CD8-positive, alpha-beta memory T cell (primary cell): ENCODE measurements around the gene SPTBN4. TPM values are rescaled to one million over a fixed set of nuclear protein-coding genes. Genes with fewer than 3 reads are reported as not detected.
"Not testable (repeated sequence)": the region's sequence is repeated elsewhere in the genome, so short reads cannot be mapped to it uniquely, and the experiment has no call there.

ENCODE experiments used
- CTCF ChIA-PET: fragments of 350-600 bp; sonication (Branson Sonifier 250); formaldehyde crosslinking; loops from one replicate; lab custom pipeline; 2021; ENCODE audit warnings: antibody characterized with exemption; lab: Charles Lee
- POLR2A ChIA-PET: fragments of 350-600 bp; sonication (Branson Sonifier 250); formaldehyde crosslinking; loops from one replicate; lab custom pipeline; 2021; ENCODE audit warnings: antibody characterized with exemption; lab: Charles Lee
- DNase-seq, 5 donors: peaks; one replicate each; pipeline versions ENCODE4 v3.0.0 to v3.0.0-alpha.2; 2020 to 2022; ENCODE audit warnings: mixed read lengths in 1 of 5
- H3K27ac ChIP-seq: one replicate; pipeline ENCODE4 v1.7.0; 2013; ENCODE audit warnings: low read depth, mild to moderate bottlenecking, low read length, moderate library complexity
- H3K27me3 ChIP-seq: 2 replicates; pipeline ENCODE4 v1.7.0; 2013; ENCODE audit warnings: low read length, mild to moderate bottlenecking; ENCODE audit not compliant: insufficient read depth, poor library complexity, severe bottlenecking
- H3K36me3 ChIP-seq: 2 replicates; pipeline ENCODE4 v1.7.0; 2013; ENCODE audit warnings: mild to moderate bottlenecking, low read length, moderate library complexity; ENCODE audit not compliant: insufficient read depth
- H3K4me1 ChIP-seq: 2 replicates; pipeline ENCODE4 v1.7.0; 2013; ENCODE audit warnings: mild to moderate bottlenecking, low read length, moderate library complexity; ENCODE audit not compliant: insufficient read depth
- H3K4me3 ChIP-seq: 2 replicates; pipeline ENCODE4 v1.7.0; 2013; ENCODE audit warnings: mild to moderate bottlenecking, low read length
- H3K9me3 ChIP-seq: 2 replicates; pipeline ENCODE4 v1.7.0; 2013; ENCODE audit warnings: mild to moderate bottlenecking, low read length
- H3K27ac Mint-ChIP-seq, 8 donors: one replicate each; pipeline ENCODE4 v1.8.0; 2020 to 2021; ENCODE audit warnings: mixed read lengths in 8 of 8, mild to moderate bottlenecking in 6 of 8, inconsistent platforms in 3 of 8, moderate library complexity in 3 of 8
- H3K27me3 Mint-ChIP-seq, 2 donors: one replicate each; pipeline ENCODE4 v1.8.0; 2020 to 2021; ENCODE audit warnings: mixed read lengths in 2 of 2, mild to moderate bottlenecking in 1 of 2, moderate library complexity in 1 of 2
- H3K36me3 Mint-ChIP-seq, 3 donors: one replicate each; pipeline ENCODE4 v1.8.0; 2020 to 2021; ENCODE audit warnings: mixed read lengths in 3 of 3, inconsistent platforms in 1 of 3, mild to moderate bottlenecking in 1 of 3
- H3K4me1 Mint-ChIP-seq, 3 donors: one replicate each; pipeline ENCODE4 v1.8.0; 2020 to 2021; ENCODE audit warnings: mixed read lengths in 3 of 3, inconsistent platforms in 1 of 3, mild to moderate bottlenecking in 1 of 3
- H3K4me3 Mint-ChIP-seq, 7 donors: one replicate each; pipeline ENCODE4 v1.8.0; 2020 to 2021; ENCODE audit warnings: mixed read lengths in 7 of 7, mild to moderate bottlenecking in 6 of 7, moderate library complexity in 4 of 7, inconsistent platforms in 2 of 7
- H3K9me3 Mint-ChIP-seq, 5 donors: one replicate each; pipeline ENCODE4 v1.8.0; 2020 to 2022; ENCODE audit warnings: mixed read lengths in 5 of 5, mild to moderate bottlenecking in 3 of 5, moderate library complexity in 2 of 5, inconsistent platforms in 1 of 5
- polyA plus RNA-seq: library from polyadenylated mRNA; unstranded; fragments of 300-500 nt; fragmentation: Illumina TruSeq; gene quantifications from one replicate; pipeline ENCODE4 v1.2.3, GENCODE V29; 2021
- total RNA-seq, 2 experiments: library from RNA; stranded (reverse); gene quantifications; one replicate each; pipeline ENCODE4 v1.2.3, GENCODE V29; 2021

Gene SPTBN4
- total and polyA plus RNA-seq, 3 experiments from 2014 or later = 0.49 to 1.2 TPM; not detected in 1

GRCh38 chr19:40556953-40557530 is 90.2 kb downstream of the SPTBN4 start:
- Histone ChIP-seq H3K36me3 (no peaks in the 10 kb centered on the region), H3K4me3 (no peak overlapping the region), H3K4me1 (no peaks in the 10 kb centered on the region), H3K27ac (no peak overlapping the region), H3K27me3 (peaks cover 25% of the 10 kb centered on the region), H3K9me3 (no peaks in the 10 kb centered on the region)
- no peak overlapping the region for H3K27ac Mint-ChIP-seq
- peaks cover 31 to 56% of the 10 kb centered on the region in 2 donors for H3K27me3 Mint-ChIP-seq
- POLR2A ChIA-PET = no interaction called here
- no peak overlapping the region for H3K4me3 Mint-ChIP-seq
- no peak for DNase-seq
- CTCF ChIA-PET = interaction anchor here (1.0 kb wide), 1 partner anchor 41 kb away, joined by 4 read pairs; no protein-coding TSS in a partner anchor
- no peaks in the 10 kb centered on the region for H3K9me3 Mint-ChIP-seq
- peaks cover 0 to 2% (median 0%) of the 10 kb centered on the region in 3 donors for H3K4me1 Mint-ChIP-seq
- peaks cover 0 to 11% (median 1%) of the 10 kb centered on the region in 3 donors for H3K36me3 Mint-ChIP-seq

- no peaks in the 10 kb centered on the region for H3K4me1 ChIP-seq
- Mint-ChIP-seq H3K27ac (no peak overlapping the region), H3K9me3 (no peaks in the 10 kb centered on the region), H3K36me3 (peaks cover 0 to 5% (median 1%) of the 10 kb centered on the region in 3 donors), H3K4me3 (no peak overlapping the region), H3K4me1 (peaks cover 0 to 2% (median 0%) of the 10 kb centered on the region in 3 donors), H3K27me3 (peaks cover 35 to 43% of the 10 kb centered on the region in 2 donors)
- H3K9me3 ChIP-seq = no peaks in the 10 kb centered on the region
- POLR2A ChIA-PET = no interaction called here
- no peak for DNase-seq
- no peaks in the 10 kb centered on the region for H3K36me3 ChIP-seq
- CTCF ChIA-PET = no interaction called here
- no peak overlapping the region for H3K27ac ChIP-seq
- H3K4me3 ChIP-seq = no peak overlapping the region
- H3K27me3 ChIP-seq = peaks cover 14% of the 10 kb centered on the region
These were observed 92.6 kb downstream of the SPTBN4 start for GRCh38 chr19:40559394-40559793.

- Histone ChIP-seq H3K4me3 (no peak overlapping the region), H3K27me3 (peaks cover 8% of the 10 kb centered on the region), H3K36me3 (no peaks in the 10 kb centered on the region), H3K27ac (no peak overlapping the region), H3K4me1 (no peaks in the 10 kb centered on the region), H3K9me3 (no peaks in the 10 kb centered on the region)
- no peak for DNase-seq
- Mint-ChIP-seq H3K27ac (no peak overlapping the region), H3K9me3 (no peaks in the 10 kb centered on the region), H3K4me1 (peaks cover 0 to 2% (median 0%) of the 10 kb centered on the region in 3 donors), H3K27me3 (peaks cover 37 to 42% of the 10 kb centered on the region in 2 donors), H3K36me3 (peaks cover 0 to 5% (median 1%) of the 10 kb centered on the region in 3 donors), H3K4me3 (no peak overlapping the region)
- ChIA-PET CTCF (no interaction called here), POLR2A (no interaction called here)
These were observed 93.3 kb downstream of the SPTBN4 start for GRCh38 chr19:40560092-40560507.

- Mint-ChIP-seq H3K27me3 (peaks cover 47 to 51% of the 10 kb centered on the region in 2 donors), H3K4me1 (peaks cover 0 to 4% (median 0%) of the 10 kb centered on the region in 3 donors), H3K36me3 (peaks cover 0 to 5% (median 1%) of the 10 kb centered on the region in 3 donors), H3K27ac (peak overlapping the region in 1 of 8 donors; percentile 5), H3K9me3 (no peaks in the 10 kb centered on the region), H3K4me3 (no peak overlapping the region)
- Histone ChIP-seq H3K4me3 (no peak overlapping the region), H3K27ac (no peak overlapping the region), H3K9me3 (no peaks in the 10 kb centered on the region), H3K27me3 (peaks cover 15% of the 10 kb centered on the region), H3K4me1 (no peaks in the 10 kb centered on the region), H3K36me3 (no peaks in the 10 kb centered on the region)
- ChIA-PET POLR2A (no interaction called here), CTCF (no interaction called here)
- DNase-seq = no peak
These were observed 95.1 kb downstream of the SPTBN4 start for GRCh38 chr19:40561947-40562346.

- H3K36me3 Mint-ChIP-seq, H3K9me3 Mint-ChIP-seq, DNase-seq, H3K4me1 Mint-ChIP-seq, H3K9me3 ChIP-seq, H3K27ac Mint-ChIP-seq, POLR2A ChIA-PET, H3K4me3 ChIP-seq, H3K36me3 ChIP-seq, H3K4me1 ChIP-seq, H3K4me3 Mint-ChIP-seq, H3K27ac ChIP-seq, CTCF ChIA-PET: not testable (repeated sequence)
- peaks cover 45 to 51% of the 10 kb centered on the region in 2 donors for H3K27me3 Mint-ChIP-seq
- H3K27me3 ChIP-seq = peaks cover 24% of the 10 kb centered on the region
These were observed 97.7 kb downstream of the SPTBN4 start for GRCh38 chr19:40564535-40564934.

- Histone ChIP-seq H3K27me3 (peaks cover 24% of the 10 kb centered on the region), H3K9me3 (no peaks in the 10 kb centered on the region), H3K4me3 (no peak overlapping the region), H3K27ac (no peak overlapping the region), H3K36me3 (no peaks in the 10 kb centered on the region), H3K4me1 (peaks cover 8% of the 10 kb centered on the region)
- POLR2A ChIA-PET = no interaction called here
- H3K9me3 Mint-ChIP-seq = no peaks in the 10 kb centered on the region
- peaks cover 7 to 13% (median 11%) of the 10 kb centered on the region in 3 donors for H3K4me1 Mint-ChIP-seq
- peaks cover 40 to 50% of the 10 kb centered on the region in 2 donors for H3K27me3 Mint-ChIP-seq
- H3K4me3 Mint-ChIP-seq = no peak overlapping the region
- no peak for DNase-seq
- peaks cover 0 to 5% (median 1%) of the 10 kb centered on the region in 3 donors for H3K36me3 Mint-ChIP-seq
- CTCF ChIA-PET = no interaction called here
- H3K27ac Mint-ChIP-seq = no peak overlapping the region
These were observed 98.6 kb downstream of the SPTBN4 start for GRCh38 chr19:40565355-40565754.

GRCh38 chr19:40565910-40566495 is 99.2 kb downstream of the SPTBN4 start:
- Mint-ChIP-seq H3K9me3 (no peaks in the 10 kb centered on the region), H3K4me3 (peak overlapping the region in 2 of 7 donors; percentile 23 to 41), H3K36me3 (peaks cover 0 to 5% (median 1%) of the 10 kb centered on the region in 3 donors), H3K27me3 (peaks cover 36 to 50% of the 10 kb centered on the region in 2 donors), H3K27ac (no peak overlapping the region), H3K4me1 (peaks cover 12 to 19% (median 17%) of the 10 kb centered on the region in 3 donors)
- Histone ChIP-seq H3K36me3 (no peaks in the 10 kb centered on the region), H3K4me3 (no peak overlapping the region), H3K27ac (no peak overlapping the region), H3K4me1 (peaks cover 9% of the 10 kb centered on the region), H3K27me3 (peaks cover 20% of the 10 kb centered on the region), H3K9me3 (no peaks in the 10 kb centered on the region)
- POLR2A ChIA-PET = no interaction called here
- CTCF ChIA-PET = no interaction called here
- DNase-seq = no peak

- H3K4me3 Mint-ChIP-seq = peak overlapping the region in 3 of 7 donors; percentile 20 to 64 (median 41)
- H3K4me1 ChIP-seq = peaks cover 14% of the 10 kb centered on the region
- no peaks in the 10 kb centered on the region for H3K9me3 Mint-ChIP-seq
- H3K9me3 ChIP-seq = no peaks in the 10 kb centered on the region
- ChIA-PET POLR2A (no interaction called here), CTCF (interaction anchor here (1.5 kb wide), 1 partner anchor 67 kb away, joined by 4 read pairs; no protein-coding TSS in a partner anchor)
- H3K27ac ChIP-seq = no peak overlapping the region
- peaks cover 29 to 39% of the 10 kb centered on the region in 2 donors for H3K27me3 Mint-ChIP-seq
- no peak overlapping the region for H3K4me3 ChIP-seq
- peaks cover 13 to 20% (median 18%) of the 10 kb centered on the region in 3 donors for H3K4me1 Mint-ChIP-seq
- H3K27ac Mint-ChIP-seq = peak overlapping the region in 1 of 8 donors; percentile 33
- no peaks in the 10 kb centered on the region for H3K36me3 ChIP-seq
- peaks cover 16% of the 10 kb centered on the region for H3K27me3 ChIP-seq
- DNase-seq = no peak
- H3K36me3 Mint-ChIP-seq = no peaks in the 10 kb centered on the region
These were observed 100.4 kb downstream of the SPTBN4 start for GRCh38 chr19:40567040-40567749.
